K562 (cell line): ENCODE measurements around the gene B3GNT4. TPM values are rescaled to one million over a fixed set of nuclear protein-coding genes. Genes with fewer than 3 reads are reported as not detected.
"Not testable (repeated sequence)": the region's sequence is repeated elsewhere in the genome, so short reads cannot be mapped to it uniquely, and the experiment has no call there.

Experiments used
- ATAC-seq: fragments of 200-7000 bp; cut with Tn5 transposase; 3 replicates; pipeline ENCODE4 v1.9.1; 2020; ENCODE audit warnings: moderate library complexity
- BruUV-seq: library from RNA; stranded (reverse); fragments of 400-500 nt; replicated peaks from 2 replicates; lab custom pipeline; 2021; lab: Mats Ljungman, UMichigan
- CTCF ChIA-PET: fragments of 300-600 bp; formaldehyde crosslinking; extraction: SDS; loops from one replicate; lab custom pipeline; 2021; ENCODE audit warnings: low intra/inter-chr PET ratio; lab: Yijun Ruan, JAX
- POLR2A ChIA-PET: fragments of 300-600, 350-650 bp; sonication (Branson Sonifier 250); formaldehyde crosslinking; extraction: SDS; loops from one replicate; lab custom pipeline; 2021; ENCODE audit warnings: antibody characterized with exemption, inconsistent platforms; lab: Yijun Ruan, JAX
- DNase-seq, 4 experiments: peaks; one replicate each; pipeline versions ENCODE4 v3.0.0 to v3.0.0-alpha.2; 2011 to 2018; ENCODE audit warnings: low spot score in 3 of 4, mixed read lengths in 3 of 4; ENCODE audit errors: extremely low read depth in 1 of 4
- FAIRE-seq: peaks from 2 replicates; lab custom pipeline; 2011; peaks lifted over from hg19 to GRCh38; lab: Jason Lieb, UNC
- H2AFZ ChIP-seq: 2 replicates; pipeline ENCODE4 v1.6.0; 2011; ENCODE audit warnings: low read depth, low read length, control low read depth, inconsistent platforms
- H3K27ac ChIP-seq: fragments of 200-600 bp; 3 replicates; pipeline ENCODE4 v1.8.0; 2011; ENCODE audit warnings: low read depth, mild to moderate bottlenecking, control low read depth, inconsistent platforms, low read length, moderate library complexity, mixed read lengths; ENCODE audit errors: extremely low read depth
- H3K27me3 ChIP-seq, 2 experiments: fragments of 300-600 bp in 1 of 2; 2 replicates in 1 of 2; 3 replicates in 1 of 2; pipeline versions ENCODE4 v1.6.0 to v1.8.0; 2011; ENCODE audit warnings: inconsistent platforms in 2 of 2, low read length in 2 of 2, mild to moderate bottlenecking in 1 of 2, mixed read lengths in 1 of 2, moderate library complexity in 1 of 2; ENCODE audit not compliant: control insufficient read depth in 2 of 2, insufficient read depth in 2 of 2
- H3K36me3 ChIP-seq: fragments of 300-600 bp; 3 replicates; pipeline ENCODE4 v1.8.0; 2011; ENCODE audit warnings: mild to moderate bottlenecking, low read length, inconsistent platforms; ENCODE audit not compliant: control insufficient read depth, insufficient read depth
- H3K4me1 ChIP-seq, 2 experiments: fragments of 200-600 bp in 1 of 2; replicated peaks in 1 of 2; 2 replicates in 1 of 2; 3 replicates in 1 of 2; pipeline versions ENCODE4 v1.5.1 to v1.8.0; 2011; ENCODE audit warnings: inconsistent platforms in 2 of 2, low read length in 2 of 2, mild to moderate bottlenecking in 1 of 2, mixed read lengths in 1 of 2, moderate library complexity in 1 of 2; ENCODE audit not compliant: control insufficient read depth in 2 of 2, insufficient read depth in 2 of 2
- H3K4me2 ChIP-seq: 2 replicates; pipeline ENCODE4 v1.6.1; 2011; ENCODE audit warnings: low read length, control low read depth, inconsistent platforms, mixed read lengths; ENCODE audit not compliant: insufficient read depth
- H3K4me3 ChIP-seq: fragments of 200-600 bp; sonication (generic), shearing (Covaris generic); 2 replicates; pipeline ENCODE4 v1.5.1; 2016; ENCODE audit warnings: control low read depth, inconsistent platforms
- H3K79me2 ChIP-seq: fragments of 200-600 bp; 3 replicates; pipeline ENCODE4 v1.8.0; 2011; ENCODE audit warnings: low read length, inconsistent platforms; ENCODE audit not compliant: control insufficient read depth, insufficient read depth
- H3K9ac ChIP-seq, 2 experiments: 2 replicates each; pipeline versions ENCODE4 v1.6.0 to v1.6.1; 2011; ENCODE audit warnings: low read depth in 2 of 2, low read length in 2 of 2, control low read depth in 1 of 2, inconsistent platforms in 1 of 2, mild to moderate bottlenecking in 1 of 2, mixed read lengths in 1 of 2; ENCODE audit not compliant: insufficient read depth in 1 of 2
- H3K9me1 ChIP-seq: one replicate; pipeline ENCODE4 v1.6.0; 2011; ENCODE audit warnings: inconsistent platforms, mild to moderate bottlenecking, low read length, moderate library complexity; ENCODE audit not compliant: control insufficient read depth, insufficient read depth
- H3K9me3 ChIP-seq: replicated peaks from 2 replicates; pipeline ENCODE4 v1.5.1; 2011; ENCODE audit warnings: low read depth, low read length, inconsistent platforms; ENCODE audit not compliant: control insufficient read depth, insufficient read depth
- H4K20me1 ChIP-seq: replicated peaks from 2 replicates; pipeline ENCODE4 v1.6.1; 2011; ENCODE audit warnings: low read length, inconsistent platforms, mixed read lengths; ENCODE audit not compliant: control insufficient read depth, insufficient read depth
- BRD9 ChIP-seq: fragments of 450-650 bp; IDR thresholded peaks from 2 replicates; pipeline ENCODE4 v1.6.1; 2018; ENCODE audit warnings: low read depth; ENCODE audit not compliant: partially characterized antibody
- CCAR2 ChIP-seq: fragments of 200-400 bp; formaldehyde crosslinking; IDR thresholded peaks from 2 replicates; pipeline ENCODE4 v1.6.1; 2017; ENCODE audit warnings: mild to moderate bottlenecking, low read depth, low read length
- CREM ChIP-seq: IDR thresholded peaks from 2 replicates; pipeline ENCODE4 v1.6.1; 2014; ENCODE audit warnings: antibody characterized with exemption, low read depth
- ETV5 ChIP-seq: sonication (generic); formaldehyde crosslinking; IDR thresholded peaks from 2 replicates; pipeline ENCODE4 v1.4.0; 2020; ENCODE audit warnings: low read depth, mild to moderate bottlenecking, missing genetic modification reagents
- KHSRP ChIP-seq: fragments of 450-650 bp; IDR thresholded peaks from 2 replicates; pipeline ENCODE4 v1.6.1; 2017
- LARP7 ChIP-seq: fragments of 450-650 bp; IDR thresholded peaks from 2 replicates; pipeline ENCODE4 v1.6.1; 2016
- PCBP2 ChIP-seq: fragments of 200-400 bp; formaldehyde crosslinking; IDR thresholded peaks from 2 replicates; pipeline ENCODE4 v1.6.1; 2018; ENCODE audit warnings: low read length, low read depth, mild to moderate bottlenecking, moderate library complexity; ENCODE audit not compliant: poor library complexity, severe bottlenecking
- RBM22 ChIP-seq: fragments of 200-400 bp; formaldehyde crosslinking; IDR thresholded peaks from 2 replicates; pipeline ENCODE4 v1.6.1; 2018; ENCODE audit warnings: low read length, low read depth; ENCODE audit not compliant: poor library complexity, severe bottlenecking
- TOE1 ChIP-seq, 2 experiments: fragments of 450-650 bp in 1 of 2; sonication (generic) in 1 of 2; formaldehyde crosslinking in 1 of 2; IDR thresholded peaks; 2 replicates each; pipeline versions ENCODE4 v1.7.1 to v1.8.0; 2016 to 2022; ENCODE audit warnings: borderline replicate concordance in 2 of 2, mild to moderate bottlenecking in 2 of 2, antibody characterized with exemption in 1 of 2, inconsistent platforms in 1 of 2, low read depth in 1 of 2, missing genetic modification reagents in 1 of 2, moderate library complexity in 1 of 2
- XRCC4 ChIP-seq: IDR thresholded peaks from one replicate; pipeline ENCODE4 v1.6.1; 2011; ENCODE audit not compliant: insufficient read depth, insufficient read length; ENCODE audit errors: extremely low read depth
- ZC3H11A ChIP-seq: IDR thresholded peaks from 2 replicates; pipeline ENCODE4 v1.6.1; 2012; ENCODE audit warnings: low read depth, low read length, improper control_type of control experiment
- ZC3H4 ChIP-seq: sonication (generic); formaldehyde crosslinking; IDR thresholded peaks from 2 replicates; pipeline ENCODE4 v1.9.0; 2021; ENCODE audit warnings: missing genetic modification reagents, borderline replicate concordance
- ZNF830 ChIP-seq: fragments of 250-450 bp; sonication (Bioruptor Pico); IDR thresholded peaks from 2 replicates; pipeline ENCODE4 v1.5.0; 2021; ENCODE audit warnings: mild to moderate bottlenecking
- WGBS: fragments of 100-300 bp; shearing (Covaris generic); methylation state at CpG from one replicate; pipeline ENCODE4 v1.1.6; 2016; ENCODE audit warnings: low coverage, mixed read lengths; ENCODE audit not compliant: insufficient coverage; ENCODE audit errors: missing lambda C conversion rate; 5-methylcytosine and 5-hydroxymethylcytosine counted together
- in situ Hi-C: fragments of 300-500 bp; cut with MboI; formaldehyde crosslinking; loops from 4 replicates; pipeline ENCODE4 v1.15.0; 2018; ENCODE audit warnings: inconsistent platforms, mixed read lengths
- intact Hi-C: fragments of 100-400 bp; cut with micrococcal nuclease; formaldehyde crosslinking; loops from 2 replicates; pipeline ENCODE4 v1.14.2; 2022
- polyA plus RNA-seq, 8 experiments: library from polyadenylated mRNA; depleted of rRNA in 4 of 8; stranded (reverse) in 5 of 8; unstranded in 3 of 8; fragments of >200 nt; fragmentation: Nextera tagmentation in 2 of 8; fragmentation: Illumina TruSeq in 1 of 8; extraction: Ambion mirVana in 2 of 8; extraction: Trizol in 1 of 8; gene quantifications; 2 replicates each; pipeline versions ENCODE4 v1.2.1 to v1.2.3, GENCODE V29; 2011 to 2014; ENCODE audit warnings: inconsistent platforms in 1 of 8, missing spikeins in 1 of 8
- total RNA-seq, 7 experiments: library from RNA; depleted of rRNA in 6 of 7; stranded (reverse); fragments of >200 nt in 6 of 7; fragmentation: Illumina TruSeq in 2 of 7; extraction: Trizol in 2 of 7; gene quantifications; 2 replicates each; pipeline versions ENCODE4 v1.2.1 to v1.2.3, GENCODE V29; 2011 to 2021; ENCODE audit warnings: low replicate concordance in 1 of 7
- TF ChIP-seq, protein P1 (sequence below): fragments of 250-450 bp; sonication (Bioruptor Pico); IDR thresholded peaks from 2 replicates; pipeline ENCODE4 v1.5.0; 2022; ENCODE audit warnings: mild to moderate bottlenecking
- TF ChIP-seq, protein P2 (sequence below): sonication (generic); formaldehyde crosslinking; IDR thresholded peaks from 2 replicates; pipeline ENCODE4 v1.9.0; 2022; ENCODE audit warnings: mild to moderate bottlenecking, missing genetic modification reagents

Gene B3GNT4
- total and polyA plus RNA-seq, 9 of the 15 experiments (the other 6 are each of a cell fraction or from before 2014, with no cell fraction given) = 0.17 to 3.2 (median 1.3) TPM

GRCh38 chr12:122250536-122250935 is 47.0 kb downstream of the B3GNT4 start:
- in situ Hi-C loops = no loop called here
- H2AFZ ChIP-seq = no peak overlapping the region
- TF ChIP-seq LARP7 (no peak), ZC3H4 (CRISPR knock-in tag) (no peak), XRCC4 (no peak), RBM22 (no peak), ZNF830 (CRISPR knock-in tag) (no peak), BRD9 (no peak), TOE1 (IDR thresholded peaks at IDR 0.05; ENCODE audit: borderline replicate concordance) (no peak), TOE1 (CRISPR knock-in tag; IDR thresholded peaks at IDR 0.05; ENCODE audit: borderline replicate concordance, low read depth) (no peak), CREM (no peak), ETV5 (CRISPR knock-in tag) (no peak), KHSRP (no peak), CCAR2 (no peak), ZC3H11A (no peak), PCBP2 (no peak)
- TF ChIP-seq, protein P1, sequence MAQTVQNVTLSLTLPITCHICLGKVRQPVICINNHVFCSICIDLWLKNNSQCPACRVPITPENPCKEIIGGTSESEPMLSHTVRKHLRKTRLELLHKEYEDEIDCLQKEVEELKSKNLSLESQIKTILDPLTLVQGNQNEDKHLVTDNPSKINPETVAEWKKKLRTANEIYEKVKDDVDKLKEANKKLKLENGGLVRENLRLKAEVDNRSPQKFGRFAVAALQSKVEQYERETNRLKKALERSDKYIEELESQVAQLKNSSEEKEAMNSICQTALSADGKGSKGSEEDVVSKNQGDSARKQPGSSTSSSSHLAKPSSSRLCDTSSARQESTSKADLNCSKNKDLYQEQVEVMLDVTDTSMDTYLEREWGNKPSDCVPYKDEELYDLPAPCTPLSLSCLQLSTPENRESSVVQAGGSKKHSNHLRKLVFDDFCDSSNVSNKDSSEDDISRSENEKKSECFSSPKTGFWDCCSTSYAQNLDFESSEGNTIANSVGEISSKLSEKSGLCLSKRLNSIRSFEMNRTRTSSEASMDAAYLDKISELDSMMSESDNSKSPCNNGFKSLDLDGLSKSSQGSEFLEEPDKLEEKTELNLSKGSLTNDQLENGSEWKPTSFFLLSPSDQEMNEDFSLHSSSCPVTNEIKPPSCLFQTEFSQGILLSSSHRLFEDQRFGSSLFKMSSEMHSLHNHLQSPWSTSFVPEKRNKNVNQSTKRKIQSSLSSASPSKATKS (CRISPR knock-in tag) = no peak
- TF ChIP-seq, protein P2, sequence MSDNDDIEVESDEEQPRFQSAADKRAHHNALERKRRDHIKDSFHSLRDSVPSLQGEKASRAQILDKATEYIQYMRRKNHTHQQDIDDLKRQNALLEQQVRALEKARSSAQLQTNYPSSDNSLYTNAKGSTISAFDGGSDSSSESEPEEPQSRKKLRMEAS (CRISPR knock-in tag) = no peak
- TF ChIP-seq, all 486 proteins: peak for 0
- FAIRE-seq (no peak), DNase-seq (no peak), ATAC-seq (no peak)
- H3K9ac ChIP-seq = no peak overlapping the region
- intact Hi-C loops = no loop called here
- CTCF ChIA-PET = no interaction called here
- H3K9me3 ChIP-seq = no peaks in the 10 kb centered on the region
- no TSS peak for BruUV-seq
- H3K9me1 ChIP-seq = no peaks in the 10 kb centered on the region
- H4K20me1 ChIP-seq = no peaks in the 10 kb centered on the region
- POLR2A ChIA-PET = interaction anchor here (0.7 to 1.0 kb wide), 3 partner anchors 8 to 34 kb away, joined by 3 to 4 read pairs (median 4); no protein-coding TSS in a partner anchor
- H3K27me3 ChIP-seq = no peaks in the 10 kb centered on the region
- no peak overlapping the region for H3K27ac ChIP-seq
- no peaks in the 10 kb centered on the region for H3K4me1 ChIP-seq
- no peak overlapping the region for H3K4me3 ChIP-seq
- no peaks in the 10 kb centered on the region for H3K79me2 ChIP-seq
- H3K36me3 ChIP-seq = peaks cover 35% of the 10 kb centered on the region
- 91% methylated on average over 8 of the region's 8 CpGs for WGBS
- no peak overlapping the region for H3K4me2 ChIP-seq

DNA sequence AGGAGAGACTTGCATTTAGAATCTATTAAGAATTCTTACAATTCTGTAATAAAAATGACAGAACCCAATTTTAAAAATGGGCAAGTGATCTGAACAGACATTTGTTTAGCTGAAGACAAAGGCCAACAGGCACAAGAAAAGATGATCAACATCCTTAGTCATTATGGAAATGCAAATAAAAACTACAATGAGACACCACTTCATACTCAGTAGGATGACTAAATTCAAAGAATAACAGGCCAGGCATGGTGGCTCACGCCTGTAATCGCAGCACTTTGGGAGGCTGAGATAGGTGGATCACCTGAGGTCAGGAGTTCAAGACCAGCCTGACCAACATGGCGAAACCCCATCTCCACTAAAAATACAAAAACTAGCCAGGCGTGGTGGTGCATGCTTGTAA is 55.0 kb downstream of the B3GNT4 start:
- H3K4me3 ChIP-seq, H3K4me2 ChIP-seq, H3K27me3 ChIP-seq, intact Hi-C loops, BruUV-seq, H3K9me3 ChIP-seq, CTCF ChIA-PET, ATAC-seq, H3K9me1 ChIP-seq, H3K4me1 ChIP-seq, H3K9ac ChIP-seq, POLR2A ChIA-PET, H2AFZ ChIP-seq, H4K20me1 ChIP-seq, FAIRE-seq, DNase-seq, in situ Hi-C loops, H3K27ac ChIP-seq, H3K79me2 ChIP-seq: not testable (repeated sequence)
- peaks cover 59% of the 10 kb centered on the region; the same call in 2 of the 3 replicates for H3K36me3 ChIP-seq
- 79% methylated on average over 4 of the region's 4 CpGs for WGBS
